Measurements from ENCODE around the gene SLC6A19. TPM values are rescaled to one million over a fixed set of nuclear protein-coding genes. Genes with fewer than 3 reads are reported as not detected.

The SLC6A19 gene
- total RNA-seq, 1 donor from 2014 or later: not detected

- no peak for DNase-seq (ENCODE audit: low read depth)
Measured at GRCh38 chr5:1179383-1179715, 22.0 kb upstream of the SLC6A19 start.

GRCh38 chr5:1180096-1180495 lies 21.3 kb upstream of the SLC6A19 start:
- DNase-seq (ENCODE audit: low read depth): no peak

- DNase-seq (ENCODE audit: low read depth): no peak
Measured at GRCh38 chr5:1180841-1181271, 20.5 kb upstream of the SLC6A19 start.

- DNase-seq (ENCODE audit: low read depth): no peak
Measured at GRCh38 chr5:1181451-1182359, 19.7 kb upstream of the SLC6A19 start.

DNA sequence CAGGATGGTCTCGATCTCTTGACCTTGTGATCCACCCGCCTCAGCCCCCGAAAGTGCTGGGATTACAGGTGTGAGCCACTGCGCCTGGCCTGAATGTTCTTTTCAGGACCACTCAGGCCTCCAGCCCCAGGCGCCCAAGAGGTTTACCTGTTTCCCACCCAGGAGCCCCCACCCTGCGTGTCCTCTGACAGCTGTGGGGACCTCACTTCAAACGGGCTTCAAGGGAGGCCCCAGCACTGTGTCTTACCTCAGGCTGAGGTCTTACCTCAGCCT lies 19.1 kb upstream of the SLC6A19 start:
- DNase-seq (ENCODE audit: low read depth): no peak

DNA sequence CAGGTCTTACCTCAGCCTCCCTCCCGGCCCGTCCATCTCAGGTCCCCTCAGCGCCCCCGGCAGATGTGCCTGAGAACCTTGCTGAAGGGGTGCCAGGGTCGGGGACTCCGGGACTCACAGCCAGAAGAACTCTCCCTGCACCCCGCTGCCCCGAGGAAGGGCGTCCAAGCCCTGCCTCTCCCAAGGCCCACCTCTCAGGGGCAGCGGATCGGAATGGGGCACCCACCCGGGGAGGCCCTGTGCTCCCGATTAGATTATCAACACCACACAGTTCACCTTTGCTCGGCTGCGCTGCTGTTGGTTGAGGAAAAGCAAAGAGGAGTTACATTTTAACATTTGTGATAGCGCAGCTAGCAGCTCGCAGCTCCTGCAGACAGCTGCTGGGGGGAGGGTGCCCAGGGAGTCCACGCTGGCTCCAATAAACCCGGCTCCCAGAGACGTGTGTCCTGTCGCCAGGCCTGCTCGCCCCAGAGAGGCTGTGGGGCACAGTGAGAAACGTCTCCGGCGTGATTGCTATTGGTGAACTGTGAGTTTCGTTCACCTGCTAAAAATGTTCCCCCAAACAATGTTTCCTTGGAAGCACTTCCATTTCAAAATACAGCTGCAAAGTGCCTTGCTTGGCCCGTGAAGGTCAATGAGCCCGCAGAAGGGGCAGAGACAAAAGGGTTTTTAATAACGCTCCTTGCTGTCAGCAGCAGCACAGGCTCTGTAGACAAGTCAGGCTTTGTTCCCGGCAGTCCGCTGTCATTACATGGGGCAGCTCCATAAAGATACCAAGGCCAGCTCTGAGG lies 18.6 kb upstream of the SLC6A19 start:
- DNase-seq (ENCODE audit: low read depth): no peak

GRCh38 chr5:1183424-1184162 lies 17.8 kb upstream of the SLC6A19 start:
- DNase-seq (ENCODE audit: low read depth): no peak

- DNase-seq (ENCODE audit: low read depth): no peak
Measured at GRCh38 chr5:1184163-1184470, 17.3 kb upstream of the SLC6A19 start.

- DNase-seq (ENCODE audit: low read depth): no peak
Measured at GRCh38 chr5:1184481-1184880, 16.9 kb upstream of the SLC6A19 start.

- no peak for DNase-seq (ENCODE audit: low read depth)
Measured at GRCh38 chr5:1185038-1185627, 16.3 kb upstream of the SLC6A19 start.

- no peak for DNase-seq (ENCODE audit: low read depth)
Measured at GRCh38 chr5:1185629-1186350, 15.6 kb upstream of the SLC6A19 start.

DNA sequence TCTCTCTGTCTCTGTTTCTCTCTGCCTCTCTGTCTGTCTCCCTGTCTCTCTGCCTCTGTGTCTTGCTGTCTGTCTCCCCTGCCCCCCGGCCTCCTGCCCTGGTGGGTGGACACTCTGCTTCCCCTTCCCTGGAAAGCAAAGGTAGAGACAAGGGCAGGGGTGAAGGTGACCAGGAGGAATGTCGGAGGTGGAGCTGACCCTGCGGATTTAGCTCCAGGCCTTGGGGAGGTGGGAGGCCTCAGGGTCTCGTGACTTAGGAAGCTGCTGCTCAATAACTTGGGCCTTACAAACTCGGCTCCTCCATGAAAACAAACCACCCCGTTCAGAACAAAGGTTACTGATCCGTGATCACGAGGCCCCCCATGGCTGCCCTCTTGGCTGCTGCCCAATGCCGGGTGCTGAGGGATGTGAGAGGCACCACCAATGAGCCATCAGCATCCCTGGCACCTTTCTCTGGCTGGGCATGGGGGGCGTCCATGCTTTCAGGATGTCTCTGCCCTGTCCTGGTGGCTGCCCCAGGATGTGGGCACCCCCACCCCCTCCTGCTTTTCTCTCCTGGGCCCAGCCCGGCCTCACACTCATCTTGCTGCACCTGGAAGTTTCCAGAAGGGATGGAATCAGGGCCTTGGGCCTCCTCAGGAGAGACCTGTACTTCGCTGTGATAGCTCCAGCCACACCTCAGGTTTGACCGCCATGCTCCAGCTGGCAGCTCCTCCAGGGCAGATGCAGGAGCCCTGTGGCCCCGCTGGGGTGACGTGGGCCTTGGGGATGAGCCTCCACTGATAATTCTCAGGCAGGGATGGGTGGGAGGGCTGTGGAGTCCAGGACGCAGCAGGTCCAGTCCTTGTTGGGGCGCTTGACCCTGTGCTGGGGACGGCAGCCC lies 14.8 kb upstream of the SLC6A19 start:
- DNase-seq (ENCODE audit: low read depth): no peak

GRCh38 chr5:1187234-1187949 lies 14.0 kb upstream of the SLC6A19 start:
- no peak for DNase-seq (ENCODE audit: low read depth)

DNA sequence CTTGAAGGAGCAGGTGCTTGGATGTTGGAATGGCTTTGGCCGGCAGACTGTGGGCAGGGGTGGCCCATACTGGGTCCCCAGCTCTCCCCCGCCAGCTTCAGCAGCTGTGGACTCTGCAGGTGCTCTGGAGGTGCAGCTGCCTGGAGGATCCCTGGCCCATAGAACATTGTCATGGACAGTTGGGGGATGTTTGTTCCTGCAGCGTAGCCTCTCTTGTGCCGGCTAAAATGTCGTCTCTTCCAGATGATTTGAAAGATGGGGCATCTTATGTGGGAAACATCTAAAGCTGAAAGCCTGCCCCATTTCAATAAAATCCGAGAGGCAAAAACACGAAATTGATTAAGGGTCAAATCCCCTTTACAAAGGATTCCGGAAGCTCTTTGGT lies 13.5 kb upstream of the SLC6A19 start:
- DNase-seq (ENCODE audit: low read depth): no peak

GRCh38 chr5:1188464-1188863 lies 12.9 kb upstream of the SLC6A19 start:
- no peak for DNase-seq (ENCODE audit: low read depth)

DNA sequence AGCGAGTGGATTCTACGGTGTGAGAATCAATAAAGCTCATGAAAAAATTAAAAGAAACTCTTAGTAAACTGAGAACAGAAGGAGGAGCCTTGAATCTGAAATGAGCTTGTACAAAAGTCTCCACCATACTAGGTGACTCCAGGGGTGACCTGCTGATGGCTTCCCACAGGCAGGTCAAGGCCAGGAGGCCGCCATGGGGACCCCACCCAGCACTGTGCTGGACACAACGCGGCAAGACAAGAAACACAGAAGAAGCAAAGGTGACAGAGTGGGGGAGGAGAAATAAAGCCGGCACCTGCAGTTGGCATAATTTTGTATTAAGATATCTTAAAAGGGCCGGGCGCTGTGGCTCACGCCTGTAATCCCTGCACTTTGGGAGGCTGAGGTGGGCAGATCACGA lies 12.1 kb upstream of the SLC6A19 start:
- DNase-seq (ENCODE audit: low read depth): no peak

GRCh38 chr5:1190278-1190677 lies 11.1 kb upstream of the SLC6A19 start:
- DNase-seq (ENCODE audit: low read depth): no peak

DNA sequence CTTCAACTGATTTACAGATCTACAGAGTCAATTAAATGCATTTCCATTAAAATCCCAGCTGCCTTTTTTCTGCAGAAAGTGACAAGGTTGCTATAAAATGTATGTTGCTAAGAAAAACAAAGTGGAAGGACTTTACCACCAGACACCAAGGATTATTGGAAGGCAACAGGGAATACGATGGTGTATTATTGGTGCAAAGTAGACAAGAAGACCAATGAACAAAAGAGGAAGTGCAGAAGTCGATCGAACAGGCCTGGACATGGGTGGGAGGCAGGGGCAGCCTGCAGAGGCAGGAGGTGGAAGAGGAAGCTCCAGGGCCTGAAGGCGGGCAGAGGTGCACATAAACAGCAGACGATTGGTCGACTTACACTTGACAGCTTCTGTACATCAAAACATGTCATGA lies 10.6 kb upstream of the SLC6A19 start:
- no peak for DNase-seq (ENCODE audit: low read depth)

GRCh38 chr5:1192971-1193590 lies 8.3 kb upstream of the SLC6A19 start:
- no peak for DNase-seq (ENCODE audit: low read depth)
